OCI-LY7 (cell line): Measurements from ENCODE around the gene FBXL17. TPM values are rescaled to one million over a fixed set of nuclear protein-coding genes. Genes with fewer than 3 reads are reported as not detected.

ENCODE experiments used
- BruUV-seq: library from RNA; stranded (reverse); fragments of 400-500 nt; replicated peaks from 2 replicates; lab custom pipeline; 2021; lab: Mats Ljungman, UMichigan
- CTCF ChIA-PET: fragments of 300-600 bp; sonication (Branson Sonifier 250); formaldehyde crosslinking; loops from one replicate; lab custom pipeline; 2022; ENCODE audit warnings: antibody characterized with exemption; ENCODE audit not compliant: unreplicated experiment; lab: Charles Lee
- POLR2A ChIA-PET: fragments of 300-600 bp; sonication (Branson Sonifier 250); formaldehyde crosslinking; loops from one replicate; lab custom pipeline; 2022; ENCODE audit warnings: antibody characterized with exemption; lab: Charles Lee
- DNase-seq: peaks from one replicate; pipeline ENCODE4 v3.0.0-alpha.2; 2015; ENCODE audit warnings: low spot score
- H2AFZ ChIP-seq: fragments of 200-600 bp; sonication (generic), shearing (Covaris generic); 2 replicates; pipeline ENCODE4 v1.6.1; 2014; ENCODE audit warnings: mild to moderate bottlenecking, antibody characterized with exemption, low read length, moderate library complexity
- H3K27ac ChIP-seq: fragments of 200-600 bp; sonication (generic); 2 replicates; pipeline ENCODE4 v1.5.1; 2014; ENCODE audit warnings: mixed run types, low read depth, mild to moderate bottlenecking, moderate library complexity, low read length, inconsistent platforms; ENCODE audit not compliant: poor library complexity, severe bottlenecking
- H3K36me3 ChIP-seq: fragments of 200-600 bp; sonication (generic); 2 replicates; pipeline ENCODE4 v1.6.1; 2014; ENCODE audit warnings: mild to moderate bottlenecking, antibody characterized with exemption, low read length, moderate library complexity, mixed read lengths; ENCODE audit not compliant: insufficient read depth
- H3K4me1 ChIP-seq: fragments of 200-600 bp; sonication (generic); 2 replicates; pipeline ENCODE4 v1.5.1; 2014; ENCODE audit warnings: mild to moderate bottlenecking, low read length; ENCODE audit not compliant: insufficient read depth, poor library complexity, severe bottlenecking
- H3K4me2 ChIP-seq: fragments of 200-600 bp; sonication (generic); 2 replicates; pipeline ENCODE4 v1.6.1; 2014; ENCODE audit warnings: mild to moderate bottlenecking, low read length
- H3K4me3 ChIP-seq: fragments of 200-600 bp; sonication (generic); 2 replicates; pipeline ENCODE4 v1.5.1; 2014; ENCODE audit warnings: mild to moderate bottlenecking, low read depth, low read length; ENCODE audit not compliant: poor library complexity, severe bottlenecking
- H3K79me2 ChIP-seq: fragments of 200-600 bp; sonication (generic); 2 replicates; pipeline ENCODE4 v1.6.1; 2016; ENCODE audit warnings: low read depth, mild to moderate bottlenecking, low read length, moderate library complexity, mixed read lengths; ENCODE audit not compliant: insufficient read depth
- H3K9me2 ChIP-seq: fragments of 200-600 bp; sonication (generic); 2 replicates; pipeline ENCODE4 v1.6.1; 2016; ENCODE audit warnings: mild to moderate bottlenecking, low read length, mixed read lengths; ENCODE audit not compliant: insufficient read depth
- H3K9me3 ChIP-seq: fragments of 200-600 bp; sonication (generic); 2 replicates; pipeline ENCODE4 v1.6.1; 2014; ENCODE audit warnings: mild to moderate bottlenecking, mixed run types, low read length, mixed read lengths
- H4K20me1 ChIP-seq: fragments of 200-600 bp; sonication (generic); 2 replicates; pipeline ENCODE4 v1.6.1; 2014; ENCODE audit warnings: mild to moderate bottlenecking, antibody characterized with exemption, low read length, moderate library complexity, mixed read lengths; ENCODE audit not compliant: insufficient read depth
- EZH2phosphoT487 ChIP-seq: fragments of 200-600 bp; sonication (generic); IDR thresholded peaks from 2 replicates; pipeline ENCODE4 v1.6.1; 2018; ENCODE audit warnings: low read depth, borderline replicate concordance, mild to moderate bottlenecking, mixed run types, antibody characterized with exemption, low read length, moderate library complexity, mixed read lengths
- intact Hi-C: fragments of 100-400 bp; cut with micrococcal nuclease; formaldehyde crosslinking; loops from one replicate; pipeline ENCODE4 v1.10.0; 2022; ENCODE audit not compliant: unreplicated experiment
- total RNA-seq, 2 experiments: library from RNA; depleted of rRNA in 1 of 2; stranded (reverse); fragments of >200 nt in 1 of 2; shearing (Covaris generic) in 1 of 2; gene quantifications; 2 replicates each; pipeline ENCODE4 v1.2.3, GENCODE V29; 2014 to 2022
- TF ChIP-seq, protein P1 (sequence below): fragments of 200-600 bp; sonication (generic); conservative IDR thresholded peaks from 2 replicates; pipeline ENCODE4 v1.5.1; 2014; ENCODE audit warnings: mild to moderate bottlenecking, antibody characterized with exemption, low read length, moderate library complexity, mixed read lengths

FBXL17 gene
- total RNA-seq, 2 experiments from 2014 or later: 10.2 to 21.6 TPM

DNA sequence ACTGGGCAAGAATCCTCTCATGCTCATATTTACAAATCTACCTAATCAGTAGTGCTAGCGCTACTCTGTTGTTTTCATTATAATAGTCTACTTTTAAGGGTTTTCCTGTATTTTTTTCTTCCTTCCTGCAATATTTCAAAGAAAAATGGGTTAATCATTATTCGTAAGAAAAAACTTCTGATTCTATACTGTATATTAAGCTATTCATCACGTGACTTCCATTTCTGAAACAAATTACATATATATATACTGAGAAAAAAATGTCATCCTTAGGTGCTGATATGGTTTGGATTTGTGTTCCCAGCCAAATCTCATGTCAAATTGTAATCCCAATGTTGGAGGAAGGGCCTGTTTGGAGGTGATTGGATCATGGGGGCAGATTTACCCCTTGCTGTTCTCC, 197.0 kb downstream of the FBXL17 start:
- H3K9me3 ChIP-seq: no peaks in the 10 kb centered on the region
- no peak overlapping the region for H3K4me3 ChIP-seq
- BruUV-seq: no TSS peak
- H4K20me1 ChIP-seq: no peaks in the 10 kb centered on the region
- H3K4me2 ChIP-seq: no peak overlapping the region
- H2AFZ ChIP-seq: no peak overlapping the region
- no peak for DNase-seq
- no peak overlapping the region for H3K27ac ChIP-seq
- POLR2A ChIA-PET: interaction anchor here (0.7 kb wide), 1 partner anchor 177 kb away, joined by 3 read pairs; no protein-coding TSS in a partner anchor
- no peaks in the 10 kb centered on the region for H3K79me2 ChIP-seq
- no peaks in the 10 kb centered on the region for H3K9me2 ChIP-seq
- CTCF ChIA-PET: no interaction called here
- H3K4me1 ChIP-seq: no peaks in the 10 kb centered on the region
- TF ChIP-seq EZH2phosphoT487: no peak
- TF ChIP-seq, protein P1, sequence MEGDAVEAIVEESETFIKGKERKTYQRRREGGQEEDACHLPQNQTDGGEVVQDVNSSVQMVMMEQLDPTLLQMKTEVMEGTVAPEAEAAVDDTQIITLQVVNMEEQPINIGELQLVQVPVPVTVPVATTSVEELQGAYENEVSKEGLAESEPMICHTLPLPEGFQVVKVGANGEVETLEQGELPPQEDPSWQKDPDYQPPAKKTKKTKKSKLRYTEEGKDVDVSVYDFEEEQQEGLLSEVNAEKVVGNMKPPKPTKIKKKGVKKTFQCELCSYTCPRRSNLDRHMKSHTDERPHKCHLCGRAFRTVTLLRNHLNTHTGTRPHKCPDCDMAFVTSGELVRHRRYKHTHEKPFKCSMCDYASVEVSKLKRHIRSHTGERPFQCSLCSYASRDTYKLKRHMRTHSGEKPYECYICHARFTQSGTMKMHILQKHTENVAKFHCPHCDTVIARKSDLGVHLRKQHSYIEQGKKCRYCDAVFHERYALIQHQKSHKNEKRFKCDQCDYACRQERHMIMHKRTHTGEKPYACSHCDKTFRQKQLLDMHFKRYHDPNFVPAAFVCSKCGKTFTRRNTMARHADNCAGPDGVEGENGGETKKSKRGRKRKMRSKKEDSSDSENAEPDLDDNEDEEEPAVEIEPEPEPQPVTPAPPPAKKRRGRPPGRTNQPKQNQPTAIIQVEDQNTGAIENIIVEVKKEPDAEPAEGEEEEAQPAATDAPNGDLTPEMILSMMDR: no peak
- intact Hi-C loops: no loop called here
- H3K36me3 ChIP-seq: no peaks in the 10 kb centered on the region

DNA sequence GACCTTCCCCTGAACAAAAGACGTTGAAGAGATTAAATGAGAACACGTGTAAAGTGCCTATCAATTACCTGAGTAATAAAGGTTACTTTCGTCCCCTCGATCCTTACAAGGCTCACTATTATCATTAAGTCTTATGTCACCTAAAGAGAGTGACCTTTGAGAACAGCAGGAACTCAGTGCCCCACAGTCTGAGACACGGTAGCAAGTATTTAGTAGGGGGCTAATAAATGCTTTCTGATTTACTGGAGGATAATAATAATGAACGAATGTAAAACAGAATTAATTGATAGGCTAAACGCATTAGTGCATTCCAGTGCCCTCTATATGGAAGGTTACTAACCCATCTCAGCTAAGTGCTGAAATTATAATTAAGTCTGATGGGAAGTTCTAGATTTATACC, 199.9 kb downstream of the FBXL17 start:
- Histone ChIP-seq H3K9me3 (no peaks in the 10 kb centered on the region), H3K36me3 (no peaks in the 10 kb centered on the region), H3K4me1 (no peaks in the 10 kb centered on the region), H3K27ac (no peak overlapping the region), H3K9me2 (no peaks in the 10 kb centered on the region), H3K4me3 (no peak overlapping the region), H3K4me2 (no peak overlapping the region), H2AFZ (no peak overlapping the region), H4K20me1 (no peaks in the 10 kb centered on the region), H3K79me2 (no peaks in the 10 kb centered on the region)
- TF ChIP-seq, protein P1: no peak
- TF ChIP-seq EZH2phosphoT487: no peak
- DNase-seq: no peak
- intact Hi-C loops: no loop called here
- CTCF ChIA-PET: no interaction called here
- POLR2A ChIA-PET: interaction anchor here (0.6 to 1.3 kb wide), 4 partner anchors 8 to 81 kb away, joined by 3 to 4 read pairs (median 3); no protein-coding TSS in a partner anchor
- no TSS peak for BruUV-seq

DNA sequence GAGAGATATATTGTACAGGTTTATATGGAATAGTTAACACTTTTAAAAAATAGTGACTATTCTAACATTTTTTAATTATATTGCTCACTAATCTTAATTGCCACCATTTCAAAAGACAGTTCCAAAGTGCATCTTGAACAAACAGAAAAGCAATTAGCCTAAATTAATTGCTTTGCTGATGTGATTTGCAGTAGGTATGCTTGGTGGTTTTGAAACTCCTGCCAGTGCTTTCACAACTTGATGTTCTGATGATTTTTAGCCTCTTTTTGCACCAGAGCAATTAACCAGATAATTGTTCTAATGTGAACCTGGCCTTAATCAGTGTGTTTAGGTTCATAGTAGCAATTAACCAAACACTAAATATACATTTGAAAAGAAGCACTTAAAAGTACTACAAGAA, 207.6 kb downstream of the FBXL17 start:
- H2AFZ ChIP-seq: no peak overlapping the region
- no peaks in the 10 kb centered on the region for H3K9me2 ChIP-seq
- no peak for DNase-seq
- no peaks in the 10 kb centered on the region for H3K36me3 ChIP-seq
- no peaks in the 10 kb centered on the region for H4K20me1 ChIP-seq
- POLR2A ChIA-PET: interaction anchor here (0.6 to 0.9 kb wide), 6 partner anchors 12 to 109 kb away, joined by 3 to 5 read pairs (median 4); no protein-coding TSS in a partner anchor
- TF ChIP-seq, protein P1: no peak
- no peaks in the 10 kb centered on the region for H3K79me2 ChIP-seq
- BruUV-seq: no TSS peak
- H3K27ac ChIP-seq: no peak overlapping the region
- H3K4me3 ChIP-seq: no peak overlapping the region
- H3K4me2 ChIP-seq: no peak overlapping the region
- intact Hi-C loops: no loop called here
- no peaks in the 10 kb centered on the region for H3K4me1 ChIP-seq
- H3K9me3 ChIP-seq: no peaks in the 10 kb centered on the region
- CTCF ChIA-PET: no interaction called here
